Smooth muscle cell (in vitro differentiated cells): ENCODE measurements around the gene UMOD. TPM values are rescaled to one million over a fixed set of nuclear protein-coding genes. Genes with fewer than 3 reads are reported as not detected.

Experiments used
- DNase-seq: peaks from one replicate; lab custom pipeline; 2025; ENCODE audit not compliant: unreplicated experiment; lab: John Stamatoyannopoulos, UW
- H2AFZ ChIP-seq: fragments of 200-600 bp; sonication (generic); 2 replicates; pipeline ENCODE4 v1.6.0; 2016; ENCODE audit warnings: antibody characterized with exemption, low read depth, mild to moderate bottlenecking
- H3F3A ChIP-seq: fragments of 200-600 bp; sonication (generic); 2 replicates; pipeline ENCODE4 v1.6.0; 2017; ENCODE audit warnings: antibody characterized with exemption, low read depth
- H3K27ac ChIP-seq: fragments of 200-600 bp; sonication (generic); 2 replicates; pipeline ENCODE4 v1.5.1; 2016; ENCODE audit warnings: low read depth, mild to moderate bottlenecking
- H3K27me3 ChIP-seq: fragments of 200-600 bp; sonication (generic); 2 replicates; pipeline ENCODE4 v1.6.1; 2016; ENCODE audit warnings: low read depth, mild to moderate bottlenecking
- H3K36me3 ChIP-seq: fragments of 200-600 bp; sonication (generic); 2 replicates; pipeline ENCODE4 v1.5.1; 2016; ENCODE audit warnings: low read depth
- H3K4me1 ChIP-seq: fragments of 200-600 bp; sonication (generic); 2 replicates; pipeline ENCODE4 v1.5.1; 2016; ENCODE audit warnings: low read depth
- H3K4me2 ChIP-seq: fragments of 200-600 bp; sonication (generic); 2 replicates; pipeline ENCODE4 v1.6.0; 2016; ENCODE audit warnings: mild to moderate bottlenecking
- H3K4me3 ChIP-seq: fragments of 200-600 bp; sonication (generic); 2 replicates; pipeline ENCODE4 v1.5.1; 2016; ENCODE audit warnings: mild to moderate bottlenecking
- H3K79me2 ChIP-seq: fragments of 200-600 bp; sonication (generic); 2 replicates; pipeline ENCODE4 v1.6.0; 2016; ENCODE audit warnings: low read depth, mild to moderate bottlenecking
- H3K9ac ChIP-seq: fragments of 200-600 bp; sonication (generic); 2 replicates; pipeline ENCODE4 v1.6.0; 2016; ENCODE audit warnings: low read depth
- H3K9me3 ChIP-seq: fragments of 200-600 bp; sonication (generic); replicated peaks from 2 replicates; pipeline ENCODE4 v1.5.1; 2016; ENCODE audit warnings: low read depth
- H4K20me1 ChIP-seq: fragments of 200-600 bp; sonication (generic); 2 replicates; pipeline ENCODE4 v1.6.0; 2016; ENCODE audit warnings: low read depth
- WGBS: methylation state at CpG from one replicate; pipeline ENCODE4 v1.1.7; 2016; ENCODE audit warnings: low lambda C conversion rate; 5-methylcytosine and 5-hydroxymethylcytosine counted together
- polyA plus RNA-seq: library from polyadenylated mRNA; unstranded; fragments of >200 nt; fragmentation: Nextera tagmentation; extraction: Ambion mirVana; gene quantifications from 2 replicates; pipeline ENCODE4 v1.2.1, GENCODE V29; 2016
- total RNA-seq: library from RNA; depleted of rRNA; stranded (reverse); fragments of >200 nt; gene quantifications from 2 replicates; pipeline ENCODE4 v1.2.3, GENCODE V29; 2014
- TF ChIP-seq, protein P1 (sequence below): fragments of 200-600 bp; sonication (generic); IDR thresholded peaks from 2 replicates; pipeline ENCODE4 v1.5.1; 2017; ENCODE audit warnings: borderline replicate concordance, mild to moderate bottlenecking, antibody characterized with exemption; ENCODE audit not compliant: insufficient read depth, poor library complexity, severe bottlenecking

The UMOD gene
- total and polyA plus RNA-seq, 2 experiments from 2014 or later = not detected

DNA sequence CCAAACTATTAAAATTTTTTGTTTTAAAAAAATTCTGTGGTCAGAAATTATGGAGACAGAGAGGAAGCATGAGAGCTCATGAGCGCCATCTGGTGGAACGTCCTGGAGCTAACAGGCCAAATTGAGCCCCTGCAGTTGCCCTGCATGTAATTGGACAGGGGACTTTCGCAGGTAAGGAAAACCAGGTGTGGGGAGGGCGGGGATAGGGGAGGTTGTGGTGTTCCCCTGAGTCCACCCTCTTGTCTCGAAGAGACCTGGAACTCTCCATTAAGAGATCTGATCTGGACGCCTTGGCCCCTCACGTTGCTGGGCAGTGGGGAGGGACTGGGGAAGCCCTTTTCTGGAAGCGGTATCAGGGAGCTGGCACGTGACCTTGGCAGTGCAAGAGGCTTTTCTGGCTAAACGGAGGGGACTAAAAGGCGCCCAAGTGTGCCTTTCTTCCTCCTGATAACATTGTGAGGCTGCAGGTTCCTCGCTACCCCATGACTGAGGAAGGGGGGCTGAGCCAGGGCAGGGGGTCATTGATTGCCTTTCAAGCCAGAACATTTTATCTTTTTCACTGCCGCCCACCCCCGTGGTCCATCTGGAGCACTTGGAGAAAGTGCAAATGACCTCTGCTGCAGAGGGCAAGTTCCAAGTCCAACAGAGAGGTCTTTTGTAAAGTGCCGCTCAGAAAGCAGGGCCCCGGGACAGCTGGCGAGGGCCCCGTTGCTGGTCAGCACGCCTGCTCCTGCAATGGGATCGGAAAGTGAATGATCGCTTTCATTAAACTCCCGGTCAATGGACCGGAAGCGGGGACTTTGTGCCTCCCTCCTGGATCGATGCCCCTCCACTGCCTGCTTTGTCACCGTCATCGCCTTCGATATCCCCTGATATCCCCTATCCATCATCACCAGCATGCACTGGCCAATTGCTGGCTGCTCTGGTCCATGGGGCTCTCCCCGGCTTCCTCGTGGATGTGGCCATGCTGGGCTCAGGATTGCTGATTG, 33.6 kb upstream of the UMOD start:
- no peak overlapping the region for H3K4me2 ChIP-seq
- WGBS = 46% methylated on average over 30 of the region's 30 CpGs
- no peaks in the 10 kb centered on the region for H3K79me2 ChIP-seq
- no peaks in the 10 kb centered on the region for H3F3A ChIP-seq
- H2AFZ ChIP-seq = no peak overlapping the region
- H3K27me3 ChIP-seq = no peaks in the 10 kb centered on the region
- no peak overlapping the region for H3K4me3 ChIP-seq
- no peaks in the 10 kb centered on the region for H3K4me1 ChIP-seq
- peak; percentile 4 for DNase-seq
- H4K20me1 ChIP-seq = no peaks in the 10 kb centered on the region
- TF ChIP-seq, protein P1, sequence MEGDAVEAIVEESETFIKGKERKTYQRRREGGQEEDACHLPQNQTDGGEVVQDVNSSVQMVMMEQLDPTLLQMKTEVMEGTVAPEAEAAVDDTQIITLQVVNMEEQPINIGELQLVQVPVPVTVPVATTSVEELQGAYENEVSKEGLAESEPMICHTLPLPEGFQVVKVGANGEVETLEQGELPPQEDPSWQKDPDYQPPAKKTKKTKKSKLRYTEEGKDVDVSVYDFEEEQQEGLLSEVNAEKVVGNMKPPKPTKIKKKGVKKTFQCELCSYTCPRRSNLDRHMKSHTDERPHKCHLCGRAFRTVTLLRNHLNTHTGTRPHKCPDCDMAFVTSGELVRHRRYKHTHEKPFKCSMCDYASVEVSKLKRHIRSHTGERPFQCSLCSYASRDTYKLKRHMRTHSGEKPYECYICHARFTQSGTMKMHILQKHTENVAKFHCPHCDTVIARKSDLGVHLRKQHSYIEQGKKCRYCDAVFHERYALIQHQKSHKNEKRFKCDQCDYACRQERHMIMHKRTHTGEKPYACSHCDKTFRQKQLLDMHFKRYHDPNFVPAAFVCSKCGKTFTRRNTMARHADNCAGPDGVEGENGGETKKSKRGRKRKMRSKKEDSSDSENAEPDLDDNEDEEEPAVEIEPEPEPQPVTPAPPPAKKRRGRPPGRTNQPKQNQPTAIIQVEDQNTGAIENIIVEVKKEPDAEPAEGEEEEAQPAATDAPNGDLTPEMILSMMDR = peak; percentile 86
- no peaks in the 10 kb centered on the region for H3K36me3 ChIP-seq
- no peaks in the 10 kb centered on the region for H3K9me3 ChIP-seq
- H3K9ac ChIP-seq = no peak overlapping the region
- no peak overlapping the region for H3K27ac ChIP-seq

DNA sequence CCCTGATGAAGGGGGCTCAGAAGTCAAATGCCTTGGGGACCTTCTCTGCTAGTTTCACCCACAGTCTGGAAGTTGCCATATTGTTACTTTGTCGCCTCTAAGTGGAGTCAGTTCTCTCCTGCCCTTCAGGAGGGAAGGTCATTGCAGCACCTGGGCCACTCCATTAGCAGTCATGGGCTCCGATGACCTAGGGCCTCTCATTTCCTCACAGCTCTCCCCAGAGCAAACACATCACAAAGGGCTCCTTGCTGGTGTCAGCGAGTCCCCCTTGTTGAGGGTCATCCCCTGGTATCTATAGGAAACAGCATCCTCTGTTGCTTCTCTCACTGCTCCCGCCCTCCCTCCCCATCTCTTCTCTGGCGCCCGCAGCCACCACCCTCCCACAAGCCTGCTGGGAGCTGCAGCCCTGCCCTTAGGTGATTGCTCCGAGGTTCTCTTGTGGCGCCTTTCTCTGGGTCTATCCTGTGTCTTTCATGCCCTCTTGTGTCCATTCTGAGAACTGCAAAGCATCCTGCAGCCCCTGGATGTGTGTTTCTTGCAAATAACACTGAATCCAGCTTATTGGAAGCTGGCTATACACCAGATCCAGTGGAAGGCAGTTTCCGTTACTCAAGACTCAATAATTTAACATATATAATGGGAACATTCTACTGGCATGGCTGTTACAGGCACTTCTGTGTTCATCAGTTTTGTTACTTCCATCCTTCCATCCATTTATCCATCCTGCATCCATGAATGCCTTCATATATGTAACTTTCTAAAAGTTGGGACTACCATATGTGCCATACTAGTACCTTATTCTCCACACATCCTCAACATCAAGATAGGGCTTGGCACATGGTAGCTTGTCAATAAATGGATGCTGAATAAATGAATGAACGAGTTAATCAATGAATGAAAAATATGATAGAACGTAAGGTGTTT, 30.9 kb upstream of the UMOD start:
- no peak overlapping the region for H3K4me3 ChIP-seq
- H3K9me3 ChIP-seq = no peaks in the 10 kb centered on the region
- H4K20me1 ChIP-seq = no peaks in the 10 kb centered on the region
- no peaks in the 10 kb centered on the region for H3K4me1 ChIP-seq
- no peak for DNase-seq
- H3K79me2 ChIP-seq = no peaks in the 10 kb centered on the region
- no peak overlapping the region for H3K27ac ChIP-seq
- H3K9ac ChIP-seq = no peak overlapping the region
- H3K36me3 ChIP-seq = no peaks in the 10 kb centered on the region
- H3K27me3 ChIP-seq = peaks cover 5% of the 10 kb centered on the region
- WGBS = 44% methylated on average over 8 of the region's 11 CpGs
- no peaks in the 10 kb centered on the region for H3F3A ChIP-seq
- H3K4me2 ChIP-seq = no peak overlapping the region
- no peak overlapping the region for H2AFZ ChIP-seq
- TF ChIP-seq, protein P1 = peak; percentile 78

DNA sequence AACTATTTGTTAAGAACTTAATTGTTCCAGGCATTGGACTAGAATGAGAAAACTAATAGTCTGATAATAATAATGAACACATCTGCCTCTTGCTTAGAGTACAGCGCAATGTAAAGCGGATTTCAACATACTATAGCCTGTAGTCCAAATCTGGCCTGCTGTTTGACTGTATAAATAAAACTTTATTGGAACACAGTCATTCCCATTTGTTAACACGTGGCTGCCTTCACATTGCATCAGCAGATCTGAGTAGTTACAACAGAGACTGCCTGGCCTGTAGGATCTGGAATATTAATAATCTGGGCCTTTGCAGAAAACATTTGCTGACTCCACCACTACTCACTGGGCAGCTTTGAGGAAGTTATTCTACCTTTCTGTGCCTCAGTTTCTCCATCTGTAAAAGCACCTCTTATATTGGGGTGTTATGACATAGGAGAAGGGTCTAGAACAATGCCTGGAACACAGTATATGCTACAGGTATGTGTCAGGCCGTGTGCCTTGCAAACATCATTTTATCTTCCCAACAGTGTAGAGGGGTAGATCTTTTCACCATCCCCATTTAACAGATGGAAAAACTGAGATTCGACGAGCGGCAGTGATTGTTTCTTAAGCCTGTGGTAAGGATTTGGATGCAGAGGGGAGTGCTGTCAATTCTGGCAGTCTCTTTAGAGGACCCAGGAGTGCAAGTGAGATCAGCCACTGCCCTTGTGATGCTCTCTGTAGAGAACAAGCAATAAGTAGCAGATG, 29.9 kb upstream of the UMOD start:
- Histone ChIP-seq H3K9ac (no peak overlapping the region), H3K79me2 (no peaks in the 10 kb centered on the region), H3K4me1 (no peaks in the 10 kb centered on the region), H2AFZ (no peak overlapping the region), H4K20me1 (no peaks in the 10 kb centered on the region), H3K4me3 (no peak overlapping the region), H3K27me3 (peaks cover 5% of the 10 kb centered on the region), H3F3A (no peaks in the 10 kb centered on the region), H3K27ac (no peak overlapping the region), H3K9me3 (no peaks in the 10 kb centered on the region), H3K4me2 (no peak overlapping the region), H3K36me3 (no peaks in the 10 kb centered on the region)
- DNase-seq = no peak
- 90% methylated on average over 7 of the region's 7 CpGs for WGBS
- TF ChIP-seq, protein P1 = no peak
